GM21786 (cell line): Measurements from ENCODE around the gene PCA3.

Experiments
- ATAC-seq: cut with Tn5 transposase; IDR thresholded peaks from one replicate; pipeline ENCODE4 v1.9.1; 2021; ENCODE audit not compliant: unreplicated experiment

PCA3 gene

GRCh38 chr9:76756941-76757673 is 7.1 kb upstream of the PCA3 start:
- ATAC-seq, result no peak

- no peak for ATAC-seq
Measured at GRCh38 chr9:76758476-76758875, 5.8 kb upstream of the PCA3 start.

GRCh38 chr9:76759732-76760131 is 4.5 kb upstream of the PCA3 start:
- no peak for ATAC-seq

- ATAC-seq, result no peak
Measured at GRCh38 chr9:76761448-76761847, 2.8 kb upstream of the PCA3 start.

- ATAC-seq, result no peak
Measured at GRCh38 chr9:76766126-76766525, 1.9 kb downstream of the PCA3 start.

- no peak for ATAC-seq
Measured at GRCh38 chr9:76772686-76773445, 8.6 kb downstream of the PCA3 start.

- no peak for ATAC-seq
Measured at GRCh38 chr9:76784881-76785280, 20.6 kb downstream of the PCA3 start.

GRCh38 chr9:76785501-76785900 is 21.3 kb downstream of the PCA3 start:
- ATAC-seq, result no peak

GRCh38 chr9:76787677-76788076 is 23.4 kb downstream of the PCA3 start:
- no peak for ATAC-seq

- ATAC-seq, result no peak
Measured at GRCh38 chr9:76789840-76790239, 25.6 kb downstream of the PCA3 start.

- ATAC-seq, result no peak
Measured at GRCh38 chr9:76793784-76794431, 29.7 kb downstream of the PCA3 start.

- no peak for ATAC-seq
Measured at GRCh38 chr9:76796296-76796695, 32.1 kb downstream of the PCA3 start.

- no peak for ATAC-seq
Measured at GRCh38 chr9:76798527-76798926, 34.3 kb downstream of the PCA3 start.

- ATAC-seq, result no peak
Measured at GRCh38 chr9:76799473-76799872, 35.2 kb downstream of the PCA3 start.

- no peak for ATAC-seq
Measured at GRCh38 chr9:76800901-76801300, 36.7 kb downstream of the PCA3 start.

- no peak for ATAC-seq
Measured at GRCh38 chr9:76803083-76803482, 38.8 kb downstream of the PCA3 start.

- no peak for ATAC-seq
Measured at GRCh38 chr9:76803762-76804161, 39.5 kb downstream of the PCA3 start.

- no peak for ATAC-seq
Measured at GRCh38 chr9:76808636-76809035, 44.4 kb downstream of the PCA3 start.

- ATAC-seq, result peak; percentile 88
Measured at GRCh38 chr9:76810377-76810957, 46.2 kb downstream of the PCA3 start.

- ATAC-seq, result no peak
Measured at GRCh38 chr9:76812591-76812990, 48.4 kb downstream of the PCA3 start.

GRCh38 chr9:76817489-76817888 is 53.3 kb downstream of the PCA3 start:
- no peak for ATAC-seq

GRCh38 chr9:76818271-76818670 is 54.0 kb downstream of the PCA3 start:
- ATAC-seq, result no peak
